ENCODE results near the gene EXOC5. TPM values are rescaled to one million over a fixed set of nuclear protein-coding genes. Genes with fewer than 3 reads are reported as not detected.
"Not testable (repeated sequence)": the region's sequence is repeated elsewhere in the genome, so short reads cannot be mapped to it uniquely, and the experiment has no call there.

Gene EXOC5
- total RNA-seq, 1 experiment from 2014 or later, result 45.2 TPM

DNA sequence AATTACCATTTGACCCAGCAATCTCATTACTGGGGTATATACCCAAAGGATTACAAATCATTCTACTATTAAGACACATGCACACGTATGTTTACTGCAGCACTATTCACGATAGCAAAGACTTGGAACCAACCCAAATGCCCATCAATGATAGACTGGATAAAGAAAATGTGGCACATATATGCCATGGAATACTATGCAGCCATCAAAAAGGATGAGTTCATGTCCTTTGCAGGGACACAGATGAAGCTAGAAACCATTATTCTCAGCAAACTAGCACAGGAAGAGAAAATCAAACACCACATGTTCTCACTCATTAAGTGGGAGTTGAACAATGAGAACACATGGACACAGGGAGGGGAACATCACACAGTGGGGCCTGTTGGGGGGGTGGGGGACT, 40.4 kb downstream of the EXOC5 start:
- not testable (repeated sequence) for H3K4me3 ChIP-seq (ENCODE audit: insufficient read depth, low read depth, low read length); H3K27me3 ChIP-seq (ENCODE audit: control insufficient read depth, insufficient read depth, low read length); DNase-seq; H3K36me3 ChIP-seq (replicated peaks; ENCODE audit: control insufficient read depth, insufficient read depth, low read length)

DNA sequence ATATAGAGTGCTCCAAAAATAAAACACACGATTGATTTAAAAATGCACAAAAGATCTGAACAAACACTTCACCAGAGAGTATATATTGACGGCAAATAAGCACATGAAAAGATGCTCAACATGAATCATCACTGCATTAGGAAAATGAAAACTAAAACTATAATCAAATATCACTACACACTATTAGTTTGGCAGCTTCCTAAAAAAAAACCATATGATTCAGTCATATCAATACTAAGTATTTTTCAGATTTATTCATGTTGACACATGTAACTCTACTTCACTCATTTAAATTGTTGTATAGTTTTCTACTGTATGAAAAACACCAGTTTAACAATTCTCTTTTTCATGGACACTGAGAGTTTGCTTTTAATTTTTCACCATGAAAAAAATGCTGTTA, 41.6 kb downstream of the EXOC5 start:
- H3K36me3 ChIP-seq (replicated peaks; ENCODE audit: control insufficient read depth, insufficient read depth, low read length), result peaks cover 5% of the 10 kb centered on the region
- H3K4me3 ChIP-seq (ENCODE audit: insufficient read depth, low read depth, low read length), result no peak overlapping the region
- DNase-seq, result no peak
- no peaks in the 10 kb centered on the region for H3K27me3 ChIP-seq (ENCODE audit: control insufficient read depth, insufficient read depth, low read length)

DNA sequence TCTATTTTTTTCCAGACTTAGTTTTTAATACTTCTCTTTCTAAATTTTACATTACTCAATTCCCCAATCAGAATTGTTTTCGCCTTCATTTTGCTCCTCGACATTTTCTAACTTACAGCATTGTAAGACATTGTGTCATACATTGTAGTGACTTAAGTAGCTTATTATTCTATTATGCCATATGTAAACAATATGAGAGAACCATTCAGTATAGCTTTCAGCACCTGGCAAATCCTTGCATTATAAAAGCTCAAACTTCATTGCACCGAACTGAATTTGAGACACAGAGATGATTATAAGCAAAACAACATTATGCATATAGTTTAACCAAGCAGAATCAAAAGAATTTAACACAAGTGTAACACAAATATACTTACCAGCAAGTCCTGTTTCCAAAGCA, 46.8 kb downstream of the EXOC5 start:
- H3K27me3 ChIP-seq (ENCODE audit: control insufficient read depth, insufficient read depth, low read length), result no peaks in the 10 kb centered on the region
- no peak for DNase-seq
- no peak overlapping the region for H3K4me3 ChIP-seq (ENCODE audit: insufficient read depth, low read depth, low read length)
- H3K36me3 ChIP-seq (replicated peaks; ENCODE audit: control insufficient read depth, insufficient read depth, low read length), result peaks cover 1% of the 10 kb centered on the region; the same call in 1 of the 2 replicates

DNA sequence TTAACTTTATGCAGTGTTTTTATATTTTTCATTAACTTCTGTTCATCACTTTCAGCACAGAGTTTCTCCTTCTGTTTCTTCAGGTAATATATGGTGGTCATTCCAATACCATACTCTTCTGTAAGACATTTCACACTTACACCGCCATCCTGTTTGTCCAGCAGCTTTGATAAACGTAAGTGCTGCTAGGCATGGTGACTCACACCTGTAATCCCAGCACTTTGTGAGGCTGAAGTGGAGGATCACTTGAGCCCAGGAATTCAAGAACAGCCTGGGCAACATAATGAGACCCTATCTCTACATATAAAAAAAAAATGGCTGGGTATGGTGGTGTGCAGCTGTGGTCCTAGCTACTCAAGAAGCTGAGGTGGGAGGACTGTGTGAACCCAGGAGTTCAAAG, 55.8 kb downstream of the EXOC5 start:
- no peak for DNase-seq

DNA sequence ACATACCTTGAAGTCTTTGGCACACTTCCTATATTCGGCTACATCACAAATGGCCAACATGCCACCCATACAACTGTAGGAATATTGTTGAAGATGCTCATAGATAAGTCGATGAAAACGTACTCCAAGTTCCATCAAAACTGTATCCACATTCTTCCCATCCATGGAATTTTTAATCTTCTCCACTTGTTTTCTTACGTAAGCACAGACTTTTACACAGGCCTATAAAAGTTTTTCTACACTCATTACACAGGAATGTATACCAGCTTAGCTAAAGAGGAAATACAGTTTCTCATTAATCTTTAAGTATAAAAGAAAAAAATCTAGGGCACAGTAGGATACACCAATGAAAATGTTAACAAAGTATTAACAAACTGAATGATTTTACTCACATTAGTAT, 59.1 kb downstream of the EXOC5 start:
- H3K36me3 ChIP-seq (replicated peaks; ENCODE audit: control insufficient read depth, insufficient read depth, low read length), result peaks cover 2% of the 10 kb centered on the region
- H3K27me3 ChIP-seq (ENCODE audit: control insufficient read depth, insufficient read depth, low read length), result no peaks in the 10 kb centered on the region
- no peak overlapping the region for H3K4me3 ChIP-seq (ENCODE audit: insufficient read depth, low read depth, low read length)
- DNase-seq, result no peak

More for the DNA sequence above, 55.8 kb downstream of the EXOC5 start:
- Histone ChIP-seq H3K36me3 (replicated peaks; ENCODE audit: control insufficient read depth, insufficient read depth, low read length) (peaks cover 3% of the 10 kb centered on the region), H3K27me3 (ENCODE audit: control insufficient read depth, insufficient read depth, low read length) (no peaks in the 10 kb centered on the region), H3K4me3 (ENCODE audit: insufficient read depth, low read depth, low read length) (no peak overlapping the region)

DNA sequence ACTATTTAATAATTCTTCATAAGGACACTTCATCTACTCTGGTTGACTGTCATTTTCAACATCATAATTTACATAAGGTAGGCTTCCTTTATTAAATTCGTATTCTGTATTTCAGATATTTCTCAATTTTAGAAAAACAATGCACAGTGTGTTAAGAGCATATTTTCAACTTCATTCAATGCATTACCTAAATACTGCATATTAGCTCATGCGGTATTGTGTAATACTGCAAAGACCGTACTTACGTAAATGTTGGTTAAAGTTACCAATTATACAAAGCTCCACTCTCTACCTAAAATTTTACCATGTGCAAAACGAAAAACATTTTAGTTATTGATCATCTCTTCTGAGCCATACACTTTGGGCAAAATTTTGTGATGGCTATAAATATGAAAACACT, 62.8 kb downstream of the EXOC5 start:
- H3K36me3 ChIP-seq (replicated peaks; ENCODE audit: control insufficient read depth, insufficient read depth, low read length), result no peaks in the 10 kb centered on the region; the same call in none of the 2 replicates
- DNase-seq, result no peak
- H3K27me3 ChIP-seq (ENCODE audit: control insufficient read depth, insufficient read depth, low read length), result no peaks in the 10 kb centered on the region
- no peak overlapping the region for H3K4me3 ChIP-seq (ENCODE audit: insufficient read depth, low read depth, low read length)

DNA sequence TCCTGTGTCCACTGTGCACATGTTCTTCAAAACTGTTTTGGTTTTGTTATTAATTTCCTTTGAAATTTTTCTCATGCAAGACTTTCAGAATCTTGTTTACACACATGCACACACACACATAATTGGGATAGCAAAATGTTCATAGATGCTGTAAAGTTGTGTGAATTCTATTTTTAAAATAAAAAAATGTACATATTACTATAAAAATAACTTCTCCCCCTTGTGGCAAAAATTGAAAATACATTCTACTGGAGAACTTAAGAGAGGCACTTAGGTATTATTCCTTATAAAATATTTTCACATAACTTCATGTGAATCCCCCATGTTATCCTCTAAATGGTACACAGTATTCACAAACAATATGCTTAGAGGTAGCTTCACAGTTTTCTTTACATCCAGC, 66.0 kb downstream of the EXOC5 start:
- H3K27me3 ChIP-seq (ENCODE audit: control insufficient read depth, insufficient read depth, low read length); H3K36me3 ChIP-seq (replicated peaks; ENCODE audit: control insufficient read depth, insufficient read depth, low read length); H3K4me3 ChIP-seq (ENCODE audit: insufficient read depth, low read depth, low read length); DNase-seq: not testable (repeated sequence)

DNA sequence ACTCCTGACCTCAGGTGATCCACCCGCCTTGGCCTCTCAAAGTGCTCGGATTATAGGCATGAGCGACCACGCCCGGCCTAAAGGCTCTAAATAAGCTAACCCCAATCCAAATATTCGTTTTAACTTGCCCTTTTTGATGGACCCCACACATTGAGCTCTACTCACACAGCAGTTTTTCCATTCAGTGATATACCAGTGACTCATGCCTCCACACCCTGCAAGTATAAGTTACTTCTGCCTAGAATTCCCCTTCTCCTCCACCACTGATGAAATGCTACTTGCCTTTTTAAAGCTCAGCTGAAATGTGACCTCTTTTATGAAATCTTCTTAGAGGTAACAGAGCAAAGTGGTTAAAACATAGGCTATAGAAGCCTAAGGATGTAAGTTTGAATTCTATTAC, 68.8 kb downstream of the EXOC5 start:
- Histone ChIP-seq H3K36me3 (replicated peaks; ENCODE audit: control insufficient read depth, insufficient read depth, low read length) (no peaks in the 10 kb centered on the region), H3K27me3 (ENCODE audit: control insufficient read depth, insufficient read depth, low read length) (no peaks in the 10 kb centered on the region), H3K4me3 (ENCODE audit: insufficient read depth, low read depth, low read length) (no peak overlapping the region)
- DNase-seq, result no peak

DNA sequence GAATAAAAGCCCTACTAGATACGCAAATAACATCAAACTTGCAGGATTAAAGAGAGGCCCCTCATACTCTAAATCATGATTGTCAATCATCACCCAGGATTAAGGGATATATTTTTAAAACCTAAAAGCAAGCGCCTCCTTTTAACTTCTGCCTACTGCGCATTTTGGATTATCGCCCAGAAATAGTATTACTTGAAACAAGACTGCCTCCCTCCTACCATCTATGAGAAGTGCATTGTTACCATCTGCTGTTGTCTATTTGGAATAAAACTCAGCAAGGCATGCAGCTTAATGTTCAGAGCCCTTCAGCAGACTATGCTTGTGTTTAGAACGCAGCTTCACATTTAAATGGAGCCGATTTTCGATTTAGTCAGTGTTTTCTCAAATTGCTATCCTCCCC, 79.6 kb downstream of the EXOC5 start:
- Histone ChIP-seq H3K4me3 (ENCODE audit: insufficient read depth, low read depth, low read length) (no peak overlapping the region), H3K27me3 (ENCODE audit: control insufficient read depth, insufficient read depth, low read length) (no peaks in the 10 kb centered on the region), H3K36me3 (replicated peaks; ENCODE audit: control insufficient read depth, insufficient read depth, low read length) (no peaks in the 10 kb centered on the region)
- peak; percentile 34 for DNase-seq

DNA sequence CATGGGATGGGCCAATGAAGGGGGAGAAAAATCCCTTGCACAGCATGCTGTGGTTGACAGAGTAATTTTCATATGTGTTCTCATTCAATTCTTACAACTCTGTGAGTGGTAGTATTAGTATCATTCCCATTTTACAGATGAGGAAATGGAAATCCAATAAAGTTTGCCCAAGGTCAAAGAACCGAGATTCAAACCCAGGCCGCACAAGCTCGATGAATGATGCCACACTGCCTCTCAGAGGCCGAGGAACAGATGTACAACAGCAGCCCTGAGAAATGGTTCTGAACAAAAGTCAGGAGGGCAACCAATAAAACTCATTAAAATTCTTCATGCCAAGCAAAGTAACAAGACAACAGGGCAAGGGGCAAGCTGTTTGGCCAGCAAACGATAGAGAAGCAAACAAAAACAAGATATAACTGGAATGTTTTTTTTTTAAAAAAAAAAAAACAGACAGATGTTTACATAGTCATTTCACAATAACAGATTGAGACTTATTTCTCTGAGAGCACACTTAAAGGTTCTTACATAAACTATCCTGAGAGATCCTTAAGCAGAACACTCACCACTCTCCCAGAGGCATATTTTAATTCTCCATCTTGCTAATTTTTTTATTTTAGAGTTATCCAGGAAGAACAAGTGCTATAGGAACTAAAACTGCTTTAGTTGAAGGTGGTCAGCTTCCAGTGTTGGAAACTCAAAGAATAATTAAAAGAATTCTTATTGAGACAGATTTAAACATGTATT, 85.8 kb downstream of the EXOC5 start:
- Histone ChIP-seq H3K36me3 (replicated peaks; ENCODE audit: control insufficient read depth, insufficient read depth, low read length) (no peaks in the 10 kb centered on the region), H3K4me3 (ENCODE audit: insufficient read depth, low read depth, low read length) (no peak overlapping the region), H3K27me3 (ENCODE audit: control insufficient read depth, insufficient read depth, low read length) (no peaks in the 10 kb centered on the region)
- DNase-seq, result peak; percentile 49

DNA sequence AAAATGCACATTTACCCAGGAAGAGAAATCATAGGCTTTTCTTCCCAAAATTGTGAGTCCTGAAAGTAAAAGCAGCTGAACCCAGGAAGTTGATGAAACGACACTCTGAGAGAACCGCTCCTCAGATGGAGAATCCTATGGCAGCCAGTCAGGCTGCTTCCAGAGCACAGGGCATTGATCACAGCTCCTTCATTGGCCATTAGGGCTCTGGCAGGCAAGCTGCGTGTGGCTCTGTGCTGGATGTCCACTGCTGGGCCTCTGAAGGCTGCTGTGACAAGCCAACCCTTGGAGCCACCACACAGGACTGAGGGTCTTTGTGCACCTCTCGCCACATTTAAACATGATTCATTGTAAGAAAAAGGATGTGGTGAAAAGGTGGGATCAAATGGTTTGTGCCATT, 89.4 kb downstream of the EXOC5 start:
- Histone ChIP-seq H3K4me3 (ENCODE audit: insufficient read depth, low read depth, low read length) (no peak overlapping the region), H3K36me3 (replicated peaks; ENCODE audit: control insufficient read depth, insufficient read depth, low read length) (no peaks in the 10 kb centered on the region), H3K27me3 (ENCODE audit: control insufficient read depth, insufficient read depth, low read length) (no peaks in the 10 kb centered on the region)
- no peak for DNase-seq

DNA sequence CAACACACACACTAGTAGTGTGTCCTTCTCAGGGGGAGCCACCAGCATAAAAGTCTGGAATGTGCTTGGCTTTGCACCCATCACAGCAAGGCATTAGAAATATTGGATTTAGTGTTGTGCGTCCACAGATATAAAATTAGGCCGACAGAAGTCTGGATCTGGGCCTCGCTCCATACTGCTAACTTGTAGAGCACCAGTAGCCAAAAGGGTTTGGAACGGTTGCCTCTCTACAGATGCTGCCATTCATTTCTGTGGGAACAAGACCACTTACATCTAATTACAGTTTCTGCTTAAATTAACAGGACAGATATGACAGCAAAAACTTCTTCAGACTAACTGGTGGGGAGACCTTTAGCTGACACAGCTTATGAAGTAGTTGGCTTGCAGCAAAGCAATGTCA, 94.2 kb downstream of the EXOC5 start:
- Histone ChIP-seq H3K27me3 (ENCODE audit: control insufficient read depth, insufficient read depth, low read length) (no peaks in the 10 kb centered on the region), H3K4me3 (ENCODE audit: insufficient read depth, low read depth, low read length) (no peak overlapping the region), H3K36me3 (replicated peaks; ENCODE audit: control insufficient read depth, insufficient read depth, low read length) (no peaks in the 10 kb centered on the region)

DNA sequence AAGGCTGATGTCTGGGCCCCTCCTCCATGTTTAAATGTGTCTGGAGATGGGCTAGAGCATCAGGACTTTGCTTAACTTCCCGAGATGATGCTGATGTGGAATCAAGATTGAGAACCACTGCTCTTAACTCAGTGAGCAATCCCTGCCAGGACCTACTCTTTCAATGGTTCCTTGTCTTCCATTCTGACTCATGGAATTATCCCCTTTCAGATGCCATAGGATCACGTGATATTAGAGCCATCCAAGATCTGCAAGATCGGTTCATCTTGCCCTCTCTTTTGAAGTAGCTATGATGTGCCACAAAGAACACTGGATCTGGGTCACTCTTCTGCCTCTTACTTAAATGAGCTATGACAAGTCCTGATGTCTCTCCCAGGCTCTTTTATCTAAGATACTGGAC, 96.8 kb downstream of the EXOC5 start:
- no peaks in the 10 kb centered on the region for H3K27me3 ChIP-seq (ENCODE audit: control insufficient read depth, insufficient read depth, low read length)
- no peak for DNase-seq
- H3K4me3 ChIP-seq (ENCODE audit: insufficient read depth, low read depth, low read length), result no peak overlapping the region
- no peaks in the 10 kb centered on the region for H3K36me3 ChIP-seq (replicated peaks; ENCODE audit: control insufficient read depth, insufficient read depth, low read length)

More for the DNA sequence above, 94.2 kb downstream of the EXOC5 start:
- no peak for DNase-seq

DNA sequence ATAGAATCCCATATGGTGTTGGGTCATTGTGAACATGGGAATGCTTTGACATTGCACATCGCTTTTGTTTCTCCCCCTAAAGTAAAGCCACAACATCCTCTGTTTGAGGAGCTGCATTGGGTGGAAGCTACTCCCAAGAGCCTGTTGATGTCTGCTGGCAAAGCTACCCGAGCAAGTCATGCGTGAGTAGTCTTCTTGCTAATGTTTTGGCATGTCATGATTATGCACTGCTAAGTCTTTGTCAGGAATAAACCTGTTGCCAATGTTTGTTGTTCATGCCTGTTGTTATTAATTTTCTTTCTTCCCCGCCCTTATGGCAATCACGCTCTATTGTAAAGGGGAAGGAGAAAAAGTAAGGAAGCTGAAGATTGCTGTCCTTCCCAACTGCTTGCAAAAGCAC, 97.3 kb downstream of the EXOC5 start:
- H3K36me3 ChIP-seq (replicated peaks; ENCODE audit: control insufficient read depth, insufficient read depth, low read length), result no peaks in the 10 kb centered on the region
- no peak overlapping the region for H3K4me3 ChIP-seq (ENCODE audit: insufficient read depth, low read depth, low read length)
- no peak for DNase-seq
- H3K27me3 ChIP-seq (ENCODE audit: control insufficient read depth, insufficient read depth, low read length), result no peaks in the 10 kb centered on the region

DNA sequence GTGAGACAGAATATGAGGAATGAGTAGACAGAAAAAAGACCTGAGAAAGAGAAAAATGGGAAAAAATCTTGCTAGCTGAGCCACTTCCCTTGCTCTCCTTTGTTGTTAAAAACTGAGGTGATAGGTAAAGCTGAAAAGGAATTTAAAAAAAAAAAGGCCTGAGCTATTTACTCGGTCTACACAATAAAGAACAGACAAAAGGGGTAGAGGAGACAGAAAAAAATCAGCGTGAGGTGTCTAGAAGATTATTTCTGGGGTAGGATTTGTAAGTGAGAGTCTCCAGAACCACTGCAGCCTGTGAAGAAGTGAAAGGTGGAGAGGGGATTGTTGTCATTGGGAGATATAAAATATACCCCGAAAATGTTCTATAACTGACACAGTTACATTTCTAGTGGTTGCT, 98.8 kb downstream of the EXOC5 start:
- no peaks in the 10 kb centered on the region for H3K36me3 ChIP-seq (replicated peaks; ENCODE audit: control insufficient read depth, insufficient read depth, low read length)
- DNase-seq, result no peak
- H3K27me3 ChIP-seq (ENCODE audit: control insufficient read depth, insufficient read depth, low read length), result no peaks in the 10 kb centered on the region
- no peak overlapping the region for H3K4me3 ChIP-seq (ENCODE audit: insufficient read depth, low read depth, low read length)
